ENCODE measurements around the gene RAB5B. TPM values are rescaled to one million over a fixed set of nuclear protein-coding genes. Genes with fewer than 3 reads are reported as not detected.
"Not testable (repeated sequence)": the region's sequence is repeated elsewhere in the genome, so short reads cannot be mapped to it uniquely, and the experiment has no call there.

Gene RAB5B
- total RNA-seq, 1 donor = 25.1 TPM

DNA sequence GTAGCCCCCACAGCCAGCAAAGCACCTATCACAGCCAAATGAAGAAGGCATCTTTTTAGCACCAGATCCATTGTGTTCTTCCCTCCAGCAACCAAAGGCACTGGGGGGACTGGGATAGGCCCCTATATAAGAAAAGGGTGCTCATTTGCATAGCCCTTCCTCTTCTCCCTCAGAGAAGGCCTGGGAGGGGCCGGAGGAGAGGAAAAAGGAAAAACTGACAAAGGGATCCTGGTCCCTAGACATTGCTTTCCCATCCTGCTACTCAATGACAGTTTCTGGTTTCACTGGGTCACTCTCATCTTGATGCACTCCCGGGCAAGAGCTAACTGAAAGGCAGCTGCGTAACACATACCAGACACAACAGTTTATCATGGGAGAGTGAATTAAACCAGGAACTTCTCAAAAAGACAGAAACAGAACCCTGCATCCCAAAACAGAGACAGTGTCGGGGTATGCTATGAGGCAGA is 7.9 kb upstream of the RAB5B start, which contains the start of gene PMEL:
Gene PMEL (minus strand): TSS at position 102 of the 467 bp plus-strand sequence. CDS start 31 bp downstream, at position 71.
- Histone ChIP-seq H3K4me1 (ENCODE audit: insufficient read depth, low read length) (peaks cover 24% of the 10 kb centered on the region), H3K4me3 (ENCODE audit: low read length) (peak within 1 kb of the TSS; percentile 77), H3K27me3 (ENCODE audit: insufficient read depth, low read length) (no peaks in the 10 kb centered on the region), H3K9me3 (ENCODE audit: low read depth, low read length) (no peaks in the 10 kb centered on the region)

DNA sequence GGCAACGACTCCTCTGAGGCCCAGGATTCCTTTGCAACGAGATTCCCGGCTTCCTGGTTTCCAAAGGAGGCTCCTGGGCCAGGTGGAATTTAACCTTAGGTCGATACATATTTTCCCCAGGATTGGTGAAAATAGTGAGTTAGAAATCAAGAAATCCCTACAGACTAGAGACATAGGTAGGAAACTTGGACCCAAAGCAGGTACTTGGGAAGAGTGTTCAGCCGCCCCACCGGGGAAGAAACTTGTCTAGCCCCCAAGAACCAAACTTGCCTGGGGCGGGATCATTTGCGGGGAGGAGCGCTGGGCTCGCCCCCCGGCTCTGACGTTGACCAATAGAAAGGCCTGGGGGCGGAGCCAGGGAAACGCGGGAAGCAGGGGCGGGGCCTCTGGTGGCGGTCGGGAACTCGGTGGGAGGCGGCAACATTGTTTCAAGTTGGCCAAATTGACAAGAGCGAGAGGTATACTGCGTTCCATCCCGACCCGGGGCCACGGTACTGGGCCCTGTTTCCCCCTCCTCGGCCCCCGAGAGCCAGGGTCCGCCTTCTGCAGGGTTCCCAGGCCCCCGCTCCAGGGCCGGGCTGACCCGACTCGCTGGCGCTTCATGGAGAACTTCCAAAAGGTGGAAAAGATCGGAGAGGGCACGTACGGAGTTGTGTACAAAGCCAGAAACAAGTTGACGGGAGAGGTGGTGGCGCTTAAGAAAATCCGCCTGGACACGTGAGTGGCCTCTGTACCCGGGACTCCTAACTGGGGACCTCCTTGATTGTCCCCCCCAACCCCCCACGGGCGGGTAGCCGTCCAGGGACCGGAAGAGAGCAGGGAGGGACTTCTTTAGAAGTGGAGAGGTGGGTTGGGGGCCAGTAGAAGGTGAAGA is 7.2 kb upstream of the RAB5B start, which contains the start of gene CDK2:
Gene CDK2 (plus strand): TSS at position 423 of the 874 bp plus-strand sequence. CDS start 179 bp downstream, at position 602.
- H3K4me1 ChIP-seq (ENCODE audit: insufficient read depth, low read length) = peaks cover 24% of the 10 kb centered on the region
- H3K9me3 ChIP-seq (ENCODE audit: low read depth, low read length) = no peaks in the 10 kb centered on the region
- peak within 1 kb of the TSS; percentile 77 for H3K4me3 ChIP-seq (ENCODE audit: low read length)
- no peaks in the 10 kb centered on the region for H3K27me3 ChIP-seq (ENCODE audit: insufficient read depth, low read length)

DNA sequence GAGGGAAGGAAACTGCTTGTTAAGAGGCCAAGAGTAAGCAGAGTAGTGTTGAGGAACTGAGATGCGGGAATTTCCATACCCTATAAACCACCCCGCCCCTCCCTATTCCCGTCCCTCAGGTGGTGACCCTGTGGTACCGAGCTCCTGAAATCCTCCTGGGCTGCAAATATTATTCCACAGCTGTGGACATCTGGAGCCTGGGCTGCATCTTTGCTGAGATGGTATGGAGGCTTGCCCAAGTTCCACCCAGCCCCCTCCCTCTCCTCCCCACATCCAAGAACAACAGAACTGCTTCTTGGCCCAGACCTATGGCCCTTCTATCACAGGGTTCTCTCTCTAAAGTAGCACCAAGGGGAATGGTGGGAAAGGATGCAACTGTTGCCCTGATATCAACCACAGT is 4.5 kb upstream of the RAB5B start:
- Histone ChIP-seq H3K4me1 (ENCODE audit: insufficient read depth, low read length) (peaks cover 36% of the 10 kb centered on the region), H3K4me3 (ENCODE audit: low read length) (no peak overlapping the region), H3K27me3 (ENCODE audit: insufficient read depth, low read length) (no peaks in the 10 kb centered on the region), H3K9me3 (ENCODE audit: low read depth, low read length) (no peaks in the 10 kb centered on the region)

DNA sequence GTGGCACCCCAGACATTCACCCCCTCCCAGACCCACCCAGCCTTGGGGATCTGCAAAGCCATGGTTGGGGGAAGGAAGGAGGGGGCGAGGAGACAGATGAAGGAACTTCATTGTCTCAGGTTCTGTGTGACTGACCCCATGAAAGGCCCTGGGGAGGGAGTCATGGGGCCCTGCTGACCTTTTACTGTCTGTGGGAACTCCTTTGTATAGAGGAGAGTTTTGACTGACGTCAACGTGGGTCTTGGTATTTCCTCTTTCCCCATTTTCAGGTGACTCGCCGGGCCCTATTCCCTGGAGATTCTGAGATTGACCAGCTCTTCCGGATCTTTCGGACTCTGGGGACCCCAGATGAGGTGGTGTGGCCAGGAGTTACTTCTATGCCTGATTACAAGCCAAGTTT is 3.1 kb upstream of the RAB5B start:
- Histone ChIP-seq H3K27me3 (ENCODE audit: insufficient read depth, low read length) (no peaks in the 10 kb centered on the region), H3K9me3 (ENCODE audit: low read depth, low read length) (no peaks in the 10 kb centered on the region), H3K4me1 (ENCODE audit: insufficient read depth, low read length) (peaks cover 49% of the 10 kb centered on the region), H3K4me3 (ENCODE audit: low read length) (no peak overlapping the region)

DNA sequence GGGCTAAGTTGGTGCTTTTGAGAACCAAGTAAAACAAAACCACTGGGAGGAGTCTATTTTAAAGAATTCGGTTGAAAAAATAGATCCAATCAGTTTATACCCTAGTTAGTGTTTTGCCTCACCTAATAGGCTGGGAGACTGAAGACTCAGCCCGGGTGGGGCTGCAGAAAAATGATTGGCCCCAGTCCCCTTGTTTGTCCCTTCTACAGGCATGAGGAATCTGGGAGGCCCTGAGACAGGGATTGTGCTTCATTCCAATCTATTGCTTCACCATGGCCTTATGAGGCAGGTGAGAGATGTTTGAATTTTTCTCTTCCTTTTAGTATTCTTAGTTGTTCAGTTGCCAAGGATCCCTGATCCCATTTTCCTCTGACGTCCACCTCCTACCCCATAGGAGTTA is 1.8 kb upstream of the RAB5B start:
- Histone ChIP-seq H3K4me3 (ENCODE audit: low read length) (no peak overlapping the region), H3K4me1 (ENCODE audit: insufficient read depth, low read length) (peaks cover 48% of the 10 kb centered on the region), H3K27me3 (ENCODE audit: insufficient read depth, low read length) (no peaks in the 10 kb centered on the region), H3K9me3 (ENCODE audit: low read depth, low read length) (no peaks in the 10 kb centered on the region)

DNA sequence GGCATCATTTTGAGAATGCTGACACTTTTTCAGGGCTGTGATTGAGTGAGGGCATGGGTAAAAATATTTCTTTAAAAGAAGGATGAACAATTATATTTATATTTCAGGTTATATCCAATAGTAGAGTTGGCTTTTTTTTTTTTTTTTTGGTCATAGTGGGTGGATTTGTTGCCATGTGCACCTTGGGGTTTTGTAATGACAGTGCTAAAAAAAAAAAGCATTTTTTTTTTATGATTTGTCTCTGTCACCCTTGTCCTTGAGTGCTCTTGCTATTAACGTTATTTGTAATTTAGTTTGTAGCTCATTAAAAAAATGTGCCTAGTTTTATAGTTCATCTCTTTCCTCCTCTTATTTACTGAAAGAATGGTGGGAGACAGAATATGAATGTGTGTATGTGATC is 1.4 kb upstream of the RAB5B start:
- Histone ChIP-seq H3K4me3 (ENCODE audit: low read length) (peak overlapping the region; percentile 85), H3K27me3 (ENCODE audit: insufficient read depth, low read length) (no peaks in the 10 kb centered on the region), H3K9me3 (ENCODE audit: low read depth, low read length) (no peaks in the 10 kb centered on the region), H3K4me1 (ENCODE audit: insufficient read depth, low read length) (peaks cover 48% of the 10 kb centered on the region)

DNA sequence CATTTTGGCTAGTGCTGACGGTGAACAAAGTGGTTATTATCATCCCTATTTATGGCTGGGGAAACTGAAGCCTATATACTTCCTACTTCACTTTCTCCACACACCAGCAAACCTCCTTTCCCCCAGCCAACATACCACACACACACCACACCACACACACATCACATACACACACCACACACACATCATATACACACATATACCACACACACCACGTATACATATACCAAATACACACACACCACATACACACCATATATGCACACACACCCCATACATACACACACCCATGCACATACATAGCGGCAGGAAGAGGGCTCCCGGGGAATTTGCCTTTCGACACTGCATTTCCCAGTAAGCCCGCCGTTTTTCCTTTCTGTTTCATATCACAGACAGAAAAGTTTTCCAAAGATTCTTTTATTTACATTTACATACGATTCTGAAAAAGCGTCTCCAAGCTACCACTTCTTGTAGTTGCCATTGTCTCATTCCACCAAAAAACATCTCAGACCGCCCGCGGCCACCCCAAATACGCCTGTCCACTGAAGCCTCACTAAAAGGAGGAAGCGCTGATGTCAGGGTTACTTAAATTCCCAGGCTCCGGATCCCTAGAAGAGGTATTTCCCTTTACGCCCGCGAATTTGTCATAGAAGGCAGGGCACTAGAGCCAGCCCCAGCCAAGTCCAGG is 823 bp upstream of the RAB5B start:
- Histone ChIP-seq H3K27me3 (ENCODE audit: insufficient read depth, low read length) (no peaks in the 10 kb centered on the region), H3K4me3 (ENCODE audit: low read length) (peak overlapping the region; percentile 85), H3K9me3 (ENCODE audit: low read depth, low read length) (no peaks in the 10 kb centered on the region), H3K4me1 (ENCODE audit: insufficient read depth, low read length) (peaks cover 49% of the 10 kb centered on the region)

DNA sequence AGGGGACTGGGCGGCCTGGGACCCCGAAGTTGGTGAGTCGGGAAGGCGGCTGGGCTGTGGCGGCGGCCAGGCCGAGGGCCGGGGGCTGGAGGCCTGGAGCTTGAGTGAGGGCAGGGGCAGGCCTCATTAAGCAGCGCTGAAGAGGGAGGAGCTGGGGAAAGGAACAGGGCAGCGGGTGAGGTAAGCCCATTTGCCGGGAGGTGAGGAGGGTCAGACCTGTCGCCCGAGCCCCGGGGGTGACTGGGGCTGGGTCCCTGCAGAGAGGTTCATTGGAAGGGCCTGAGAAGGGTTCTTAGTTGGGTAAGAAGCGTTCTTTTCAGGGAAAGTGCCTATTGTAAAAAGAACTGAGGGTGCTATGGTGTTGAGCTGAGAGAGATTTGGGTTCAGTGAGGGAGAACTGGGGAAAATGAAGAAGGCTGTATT is 441 bp downstream of the RAB5B start:
- Histone ChIP-seq H3K27me3 (ENCODE audit: insufficient read depth, low read length) (no peaks in the 10 kb centered on the region), H3K9me3 (ENCODE audit: low read depth, low read length) (no peaks in the 10 kb centered on the region), H3K4me1 (ENCODE audit: insufficient read depth, low read length) (peaks cover 52% of the 10 kb centered on the region), H3K4me3 (ENCODE audit: low read length) (peak overlapping the region; percentile 85)

DNA sequence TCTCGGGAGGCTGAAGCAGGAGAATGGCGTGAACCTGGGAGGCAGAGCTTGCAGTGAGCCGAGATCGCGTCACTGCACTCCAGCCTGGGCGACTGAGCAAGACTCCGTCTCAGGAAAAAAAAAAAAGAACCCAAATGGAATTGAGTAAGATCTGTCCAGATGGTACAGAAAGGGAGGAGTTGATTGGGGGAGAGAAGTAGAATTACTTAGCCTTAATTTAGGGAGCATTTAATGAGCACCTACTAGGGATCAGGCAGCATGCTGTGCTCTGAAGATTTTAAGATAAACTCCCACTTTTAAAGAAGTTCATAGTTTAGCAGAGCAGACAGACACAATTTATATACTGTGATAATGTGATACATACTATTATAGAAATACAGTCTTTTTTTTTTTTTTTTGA is 4.5 kb downstream of the RAB5B start:
- no peak overlapping the region for H3K4me3 ChIP-seq (ENCODE audit: low read length)
- H3K9me3 ChIP-seq (ENCODE audit: low read depth, low read length) = no peaks in the 10 kb centered on the region
- H3K27me3 ChIP-seq (ENCODE audit: insufficient read depth, low read length) = no peaks in the 10 kb centered on the region
- peaks cover 53% of the 10 kb centered on the region for H3K4me1 ChIP-seq (ENCODE audit: insufficient read depth, low read length)

DNA sequence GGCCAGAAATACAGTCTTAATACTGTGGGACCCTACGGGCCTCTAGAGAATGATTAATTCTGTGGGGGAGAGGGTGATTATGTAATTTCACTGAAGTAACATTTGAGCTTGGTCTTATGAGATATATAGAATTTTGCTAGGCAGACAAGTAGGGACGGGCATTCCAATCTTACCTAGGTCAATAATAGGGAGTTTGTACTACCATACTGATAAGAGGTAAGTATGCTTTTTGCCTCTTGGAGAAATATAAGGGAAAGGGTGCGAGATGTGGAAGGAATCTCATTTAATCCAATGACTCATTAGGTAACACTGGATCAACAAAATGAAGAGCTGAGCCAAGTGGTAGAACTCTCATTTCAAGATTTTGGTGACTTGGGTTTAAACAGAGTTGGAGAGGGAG is 5.2 kb downstream of the RAB5B start:
- no peaks in the 10 kb centered on the region for H3K27me3 ChIP-seq (ENCODE audit: insufficient read depth, low read length)
- H3K4me3 ChIP-seq (ENCODE audit: low read length) = no peak overlapping the region

DNA sequence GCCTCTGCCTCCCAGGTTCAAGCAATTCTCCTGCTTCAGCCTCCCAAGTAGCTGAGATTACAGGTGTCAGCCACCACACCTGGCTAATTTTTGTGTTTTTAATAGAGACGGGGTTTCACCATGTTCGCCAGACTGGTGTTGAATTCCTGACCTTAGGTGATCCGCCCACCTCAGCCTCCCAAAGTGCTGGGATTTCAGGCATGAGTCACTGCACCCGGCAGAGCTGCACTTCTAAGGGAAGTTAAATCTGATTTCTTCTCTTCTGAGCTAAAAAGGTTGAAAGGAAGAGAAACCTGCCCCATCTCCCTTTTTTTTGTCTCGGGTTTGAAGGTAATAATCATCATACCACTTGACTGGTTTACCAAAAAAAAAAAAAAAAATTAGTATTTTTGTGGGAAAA is 8.0 kb downstream of the RAB5B start:
- H3K9me3 ChIP-seq (ENCODE audit: low read depth, low read length); H3K4me3 ChIP-seq (ENCODE audit: low read length); H3K27me3 ChIP-seq (ENCODE audit: insufficient read depth, low read length): not testable (repeated sequence)
- H3K4me1 ChIP-seq (ENCODE audit: insufficient read depth, low read length) = peaks cover 41% of the 10 kb centered on the region

More for the DNA sequence above, 5.2 kb downstream of the RAB5B start:
- peaks cover 59% of the 10 kb centered on the region for H3K4me1 ChIP-seq (ENCODE audit: insufficient read depth, low read length)
- H3K9me3 ChIP-seq (ENCODE audit: low read depth, low read length) = no peaks in the 10 kb centered on the region

DNA sequence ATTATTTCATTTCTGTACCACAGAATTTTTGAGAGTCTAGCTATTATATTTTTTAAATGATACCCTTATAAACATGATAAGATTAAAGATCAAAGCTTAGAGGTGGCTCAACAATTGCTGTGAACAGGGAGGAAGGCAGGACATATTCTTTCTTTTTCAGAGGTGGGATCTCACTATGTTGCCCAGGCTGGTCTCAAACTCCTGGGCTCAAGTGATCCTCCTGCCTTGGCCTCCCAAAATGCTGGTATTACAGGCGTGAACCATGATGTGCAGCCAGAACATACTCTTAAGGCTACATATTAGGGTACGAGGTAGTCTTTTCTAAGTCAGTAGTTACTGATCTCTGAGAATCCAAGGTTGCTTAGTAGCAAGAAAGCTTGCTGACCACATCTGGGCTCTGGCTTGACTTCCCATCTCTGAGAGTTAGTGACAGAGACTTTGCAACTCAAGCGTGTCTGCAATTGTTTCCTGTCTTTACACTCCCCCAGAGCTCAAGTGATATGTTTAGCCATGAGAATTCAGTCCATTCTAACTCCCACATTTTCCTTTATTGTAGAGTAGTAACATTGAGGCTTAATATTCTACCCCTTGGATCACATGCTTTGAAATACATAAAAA is 8.6 kb downstream of the RAB5B start:
- Histone ChIP-seq H3K4me3 (ENCODE audit: low read length) (no peak overlapping the region), H3K9me3 (ENCODE audit: low read depth, low read length) (no peaks in the 10 kb centered on the region), H3K27me3 (ENCODE audit: insufficient read depth, low read length) (no peaks in the 10 kb centered on the region), H3K4me1 (ENCODE audit: insufficient read depth, low read length) (peaks cover 36% of the 10 kb centered on the region)

DNA sequence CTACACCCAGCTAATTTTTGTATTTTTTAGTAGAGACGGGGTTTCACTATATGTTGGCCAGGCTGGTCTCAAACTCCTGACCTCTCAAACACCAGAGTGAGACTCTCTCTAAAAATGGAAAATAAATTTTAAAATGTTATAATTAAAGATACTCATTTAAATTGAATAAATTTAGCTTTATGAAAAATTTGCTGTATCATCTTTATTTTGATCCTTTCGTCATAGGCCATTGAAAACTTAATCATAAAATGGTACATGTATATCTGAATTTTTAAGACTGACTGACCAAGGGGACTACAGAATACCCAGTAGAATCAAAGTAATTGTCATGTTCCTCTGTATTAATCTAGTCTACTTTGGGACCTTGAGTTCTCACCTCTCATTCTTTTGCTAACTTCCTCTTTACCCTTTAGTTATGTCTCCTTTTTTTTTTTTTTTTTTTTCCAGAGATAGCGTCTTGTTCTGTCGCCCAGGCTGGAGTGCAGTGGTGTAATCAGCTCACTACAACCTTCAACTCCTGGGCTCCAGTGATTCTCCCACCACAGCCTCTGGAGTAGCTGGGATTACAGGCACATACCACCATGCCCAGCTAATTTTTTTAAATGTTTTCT is 9.5 kb downstream of the RAB5B start:
- H3K4me3 ChIP-seq (ENCODE audit: low read length) = no peak overlapping the region
- peaks cover 28% of the 10 kb centered on the region for H3K4me1 ChIP-seq (ENCODE audit: insufficient read depth, low read length)
- no peaks in the 10 kb centered on the region for H3K9me3 ChIP-seq (ENCODE audit: low read depth, low read length)
- H3K27me3 ChIP-seq (ENCODE audit: insufficient read depth, low read length) = no peaks in the 10 kb centered on the region

DNA sequence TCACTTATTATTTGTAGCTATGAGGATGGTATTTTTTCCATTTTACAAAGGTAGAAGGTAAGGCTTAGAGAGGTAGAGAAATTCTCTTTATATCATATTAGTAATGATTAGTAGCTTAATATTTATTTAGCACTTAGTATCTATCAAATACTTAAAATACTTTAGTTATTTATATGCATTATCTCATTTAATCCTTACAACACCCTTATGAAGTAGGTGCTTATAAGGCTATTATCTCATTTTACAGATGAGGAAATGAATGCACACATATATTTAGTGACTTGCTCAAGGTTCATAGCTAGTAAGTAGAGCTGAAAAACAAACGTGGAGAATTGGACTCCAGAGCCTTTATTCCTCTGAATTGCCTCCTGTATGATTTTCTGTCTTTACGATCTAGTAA is 11.0 kb downstream of the RAB5B start:
- H3K4me3 ChIP-seq (ENCODE audit: low read length) = no peak overlapping the region
- no peaks in the 10 kb centered on the region for H3K9me3 ChIP-seq (ENCODE audit: low read depth, low read length)
- peaks cover 27% of the 10 kb centered on the region for H3K4me1 ChIP-seq (ENCODE audit: insufficient read depth, low read length)
- H3K27me3 ChIP-seq (ENCODE audit: insufficient read depth, low read length) = no peaks in the 10 kb centered on the region

DNA sequence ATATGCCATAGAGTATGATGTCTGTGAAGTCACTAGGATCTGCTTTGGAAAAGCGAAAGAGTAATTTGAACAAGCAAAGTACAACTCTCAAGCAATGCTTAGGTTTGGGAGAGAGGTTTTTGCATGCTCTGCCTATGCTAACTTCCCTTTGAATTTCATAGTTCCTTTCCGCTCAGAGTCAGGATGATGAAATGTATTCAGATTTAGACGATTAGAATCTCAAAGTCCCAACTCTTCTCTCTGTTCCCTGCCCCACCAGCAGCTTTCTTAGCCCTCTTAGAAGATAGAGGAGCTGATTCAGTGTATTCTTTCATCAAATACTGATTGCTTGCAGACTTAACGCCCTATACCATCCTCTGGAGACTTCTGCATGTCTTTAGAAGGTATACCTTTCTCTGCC is 11.5 kb downstream of the RAB5B start:
- Histone ChIP-seq H3K4me3 (ENCODE audit: low read length) (no peak overlapping the region), H3K27me3 (ENCODE audit: insufficient read depth, low read length) (no peaks in the 10 kb centered on the region), H3K4me1 (ENCODE audit: insufficient read depth, low read length) (peaks cover 27% of the 10 kb centered on the region), H3K9me3 (ENCODE audit: low read depth, low read length) (no peaks in the 10 kb centered on the region)
